ENCODE measurements around the gene CEP152. TPM values are rescaled to one million over a fixed set of nuclear protein-coding genes. Genes with fewer than 3 reads are reported as not detected.

Gene CEP152
- total and polyA plus RNA-seq, 2 experiments from 2014 or later, result 2.7 to 5.6 TPM

DNA sequence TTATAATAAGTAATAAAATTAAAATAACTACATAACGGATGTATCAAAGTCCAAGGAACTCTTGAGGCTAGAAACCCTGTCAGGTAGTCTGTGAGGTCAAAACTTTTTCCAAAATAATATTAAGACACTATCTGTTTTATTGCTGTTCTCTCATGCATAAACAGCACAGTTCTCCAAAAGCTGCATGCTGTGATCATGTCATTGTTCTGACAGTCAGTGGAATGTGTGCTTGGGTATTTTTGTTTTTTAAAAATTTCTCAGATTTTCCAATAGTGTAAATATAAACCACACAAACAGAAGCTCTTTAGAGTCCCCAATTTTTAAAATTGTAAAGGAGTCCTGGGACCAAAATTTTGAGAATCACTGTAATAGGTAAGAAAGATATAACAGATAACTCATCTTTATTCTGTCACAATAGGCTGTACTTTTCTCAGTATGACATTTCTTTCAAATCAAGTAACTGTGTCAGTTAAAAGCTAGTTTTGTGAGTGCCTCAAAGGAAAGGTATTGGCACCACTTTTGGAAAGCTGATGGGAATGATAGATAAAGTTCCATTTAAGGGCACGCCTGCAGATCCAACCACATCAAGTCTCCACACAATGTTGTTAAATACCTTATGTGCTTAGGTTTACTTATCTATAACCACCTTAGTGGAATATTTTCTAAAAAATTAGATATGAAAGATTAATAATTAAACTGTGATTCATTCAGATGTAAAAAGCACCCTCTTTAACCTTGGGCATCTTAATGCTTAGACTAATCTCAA is 49.3 kb downstream of the CEP152 start:
- no peaks in the 10 kb centered on the region for H3K27me3 ChIP-seq
- TF ChIP-seq, protein P1, sequence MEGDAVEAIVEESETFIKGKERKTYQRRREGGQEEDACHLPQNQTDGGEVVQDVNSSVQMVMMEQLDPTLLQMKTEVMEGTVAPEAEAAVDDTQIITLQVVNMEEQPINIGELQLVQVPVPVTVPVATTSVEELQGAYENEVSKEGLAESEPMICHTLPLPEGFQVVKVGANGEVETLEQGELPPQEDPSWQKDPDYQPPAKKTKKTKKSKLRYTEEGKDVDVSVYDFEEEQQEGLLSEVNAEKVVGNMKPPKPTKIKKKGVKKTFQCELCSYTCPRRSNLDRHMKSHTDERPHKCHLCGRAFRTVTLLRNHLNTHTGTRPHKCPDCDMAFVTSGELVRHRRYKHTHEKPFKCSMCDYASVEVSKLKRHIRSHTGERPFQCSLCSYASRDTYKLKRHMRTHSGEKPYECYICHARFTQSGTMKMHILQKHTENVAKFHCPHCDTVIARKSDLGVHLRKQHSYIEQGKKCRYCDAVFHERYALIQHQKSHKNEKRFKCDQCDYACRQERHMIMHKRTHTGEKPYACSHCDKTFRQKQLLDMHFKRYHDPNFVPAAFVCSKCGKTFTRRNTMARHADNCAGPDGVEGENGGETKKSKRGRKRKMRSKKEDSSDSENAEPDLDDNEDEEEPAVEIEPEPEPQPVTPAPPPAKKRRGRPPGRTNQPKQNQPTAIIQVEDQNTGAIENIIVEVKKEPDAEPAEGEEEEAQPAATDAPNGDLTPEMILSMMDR (IDR thresholded peaks at IDR 0.05; ENCODE audit: low read depth, low read length), result no peak
- no peaks in the 10 kb centered on the region for H3K36me3 ChIP-seq
- H3K4me3 ChIP-seq, result no peak overlapping the region
- H3K4me1 ChIP-seq (ENCODE audit: low read depth), result no peaks in the 10 kb centered on the region
- no peak overlapping the region for H3K27ac ChIP-seq
- DNase-seq (ENCODE audit: low read depth in 1 of 2, low spot score in 1 of 2), result no peak
- H3K9me3 ChIP-seq (ENCODE audit: low read depth), result no peaks in the 10 kb centered on the region

DNA sequence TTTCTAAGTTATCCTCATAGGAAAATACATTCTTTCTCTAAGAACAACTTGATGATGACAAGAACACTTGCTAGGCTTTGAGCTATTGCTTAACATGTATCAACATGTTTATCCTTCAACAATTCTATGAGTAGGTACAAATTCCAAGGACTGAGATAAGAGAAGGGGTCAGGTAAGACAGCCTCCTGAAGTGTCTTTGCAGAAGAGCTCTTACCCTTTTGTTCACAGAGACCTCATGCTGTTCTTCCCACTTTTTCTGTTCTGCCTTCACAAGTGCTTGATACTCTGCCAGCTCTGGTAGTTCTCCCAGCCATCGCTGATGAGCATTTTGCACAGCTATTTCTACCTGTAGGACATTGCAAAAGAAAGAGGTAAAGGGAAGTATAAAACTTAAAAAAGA is 50.9 kb downstream of the CEP152 start:
- H3K4me1 ChIP-seq (ENCODE audit: low read depth), result no peaks in the 10 kb centered on the region
- H3K27me3 ChIP-seq, result no peaks in the 10 kb centered on the region
- H3K9me3 ChIP-seq (ENCODE audit: low read depth), result no peaks in the 10 kb centered on the region
- no peak overlapping the region for H3K4me3 ChIP-seq
- TF ChIP-seq, protein P1 (IDR thresholded peaks at IDR 0.05; ENCODE audit: low read depth, low read length), result no peak
- H3K36me3 ChIP-seq, result no peaks in the 10 kb centered on the region
- no peak overlapping the region for H3K27ac ChIP-seq
- no peak for DNase-seq (ENCODE audit: low read depth in 1 of 2, low spot score in 1 of 2)

DNA sequence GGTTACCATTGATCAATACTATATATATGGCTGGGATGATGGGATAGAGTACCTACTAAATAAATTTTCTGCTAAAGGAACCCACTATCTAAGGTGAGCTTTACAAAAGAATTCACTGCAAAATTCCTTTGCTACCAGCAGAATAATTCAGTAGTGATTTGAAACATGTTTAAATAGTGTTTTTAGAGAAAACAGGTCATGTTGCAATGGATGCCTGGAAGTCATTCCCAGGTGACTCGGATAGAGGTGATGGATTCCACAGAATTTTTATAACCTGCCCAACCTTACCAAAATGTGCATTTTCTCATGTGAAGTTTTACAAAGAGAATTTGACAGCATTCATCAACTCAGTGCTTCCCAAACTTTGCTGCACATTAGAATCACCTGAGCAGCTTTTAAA is 53.2 kb downstream of the CEP152 start:
- DNase-seq (ENCODE audit: low read depth in 1 of 2, low spot score in 1 of 2), result no peak
- Histone ChIP-seq H3K4me1 (ENCODE audit: low read depth) (no peaks in the 10 kb centered on the region), H3K27ac (no peak overlapping the region), H3K27me3 (no peaks in the 10 kb centered on the region), H3K9me3 (ENCODE audit: low read depth) (no peaks in the 10 kb centered on the region), H3K4me3 (no peak overlapping the region), H3K36me3 (no peaks in the 10 kb centered on the region)
- TF ChIP-seq, protein P1 (IDR thresholded peaks at IDR 0.05; ENCODE audit: low read depth, low read length), result no peak

DNA sequence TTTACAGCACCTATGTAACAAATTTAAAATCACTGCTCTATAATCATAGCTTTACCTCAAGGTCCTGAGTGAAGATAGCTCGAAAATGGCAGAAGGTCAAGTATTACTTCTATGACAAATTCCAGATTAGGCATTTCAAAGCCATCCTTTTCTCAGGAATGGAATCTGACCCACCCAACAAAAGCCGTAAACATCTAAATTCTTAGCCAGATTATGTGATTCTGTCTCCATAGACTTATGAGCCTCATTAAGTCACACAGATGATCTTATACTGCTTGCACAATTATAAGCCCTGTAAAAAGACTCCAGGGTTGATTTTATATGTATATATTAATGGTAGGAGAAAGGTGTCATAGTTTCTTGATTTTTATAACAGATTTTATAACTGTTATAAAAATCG is 56.9 kb downstream of the CEP152 start:
- no peak overlapping the region for H3K4me3 ChIP-seq
- TF ChIP-seq, protein P1 (IDR thresholded peaks at IDR 0.05; ENCODE audit: low read depth, low read length), result no peak
- no peak overlapping the region for H3K27ac ChIP-seq
- DNase-seq (ENCODE audit: low read depth in 1 of 2, low spot score in 1 of 2), result no peak
- H3K36me3 ChIP-seq, result no peaks in the 10 kb centered on the region
- no peaks in the 10 kb centered on the region for H3K9me3 ChIP-seq (ENCODE audit: low read depth)
- H3K4me1 ChIP-seq (ENCODE audit: low read depth), result no peaks in the 10 kb centered on the region
- H3K27me3 ChIP-seq, result no peaks in the 10 kb centered on the region

DNA sequence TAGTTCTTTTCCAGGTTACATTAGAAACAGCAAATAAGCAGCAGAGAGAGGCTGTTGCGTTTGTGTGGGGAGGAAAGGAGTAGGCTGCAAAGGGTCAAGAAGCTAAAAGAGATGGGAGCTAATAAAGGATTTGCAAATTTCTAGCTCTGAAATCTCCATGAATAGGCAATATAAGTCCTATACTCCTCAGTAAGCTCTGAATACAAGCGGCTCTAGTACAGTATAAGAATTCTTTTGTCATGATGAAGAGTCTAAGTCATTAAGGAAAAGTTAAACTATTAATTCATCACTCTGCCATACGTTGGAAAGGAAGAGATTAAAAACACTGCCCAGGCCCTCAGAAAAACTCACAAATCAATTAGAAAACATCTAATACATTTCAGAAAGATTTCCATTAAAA is 59.3 kb downstream of the CEP152 start:
- TF ChIP-seq, protein P1 (IDR thresholded peaks at IDR 0.05; ENCODE audit: low read depth, low read length), result no peak
- Histone ChIP-seq H3K4me1 (ENCODE audit: low read depth) (no peaks in the 10 kb centered on the region), H3K36me3 (no peaks in the 10 kb centered on the region), H3K27me3 (no peaks in the 10 kb centered on the region), H3K9me3 (ENCODE audit: low read depth) (no peaks in the 10 kb centered on the region), H3K27ac (no peak overlapping the region), H3K4me3 (no peak overlapping the region)
- DNase-seq (ENCODE audit: low read depth in 1 of 2, low spot score in 1 of 2), result no peak
